GM21529 (cell line): ENCODE data around the gene ZDHHC17.
A peak's percentile ranks its signal among the peaks of the same experiment; 100 is the strongest.

Experiments used
- ATAC-seq: cut with Tn5 transposase; IDR thresholded peaks from one replicate; pipeline ENCODE4 v1.9.1; 2021; ENCODE audit not compliant: unreplicated experiment

Gene ZDHHC17

GRCh38 chr12:76813972-76814371, 50.1 kb downstream of the ZDHHC17 start:
- no peak for ATAC-seq

- no peak for ATAC-seq
These were observed 57.1 kb downstream of the ZDHHC17 start for GRCh38 chr12:76820888-76821482.

- no peak for ATAC-seq
These were observed 66.5 kb downstream of the ZDHHC17 start for GRCh38 chr12:76830436-76830835.

- no peak for ATAC-seq
These were observed 72.7 kb downstream of the ZDHHC17 start for GRCh38 chr12:76836633-76837032.

- ATAC-seq, result no peak
These were observed 83.3 kb downstream of the ZDHHC17 start for GRCh38 chr12:76847260-76847659.

GRCh38 chr12:76848132-76848531, 84.2 kb downstream of the ZDHHC17 start:
- no peak for ATAC-seq

- ATAC-seq, result no peak
These were observed 88.2 kb downstream of the ZDHHC17 start for GRCh38 chr12:76852106-76852505.

- no peak for ATAC-seq
These were observed 91.4 kb downstream of the ZDHHC17 start for GRCh38 chr12:76855271-76855670.

- no peak for ATAC-seq
These were observed 92.2 kb downstream of the ZDHHC17 start for GRCh38 chr12:76856018-76856644.

GRCh38 chr12:76859611-76860010, 95.7 kb downstream of the ZDHHC17 start:
- no peak for ATAC-seq

GRCh38 chr12:76860256-76860655, 96.3 kb downstream of the ZDHHC17 start:
- ATAC-seq, result no peak

GRCh38 chr12:76863005-76863670, 99.2 kb downstream of the ZDHHC17 start:
- ATAC-seq, result no peak

- ATAC-seq, result no peak
These were observed 99.9 kb downstream of the ZDHHC17 start for GRCh38 chr12:76863837-76864236.

GRCh38 chr12:76864791-76865400, 101.0 kb downstream of the ZDHHC17 start:
- ATAC-seq, result peak; percentile 78

- ATAC-seq, result no peak
These were observed 102.2 kb downstream of the ZDHHC17 start for GRCh38 chr12:76866151-76866567.

- ATAC-seq, result peak; percentile 50
These were observed 102.8 kb downstream of the ZDHHC17 start for GRCh38 chr12:76866726-76867125.

GRCh38 chr12:76871082-76871481, 107.2 kb downstream of the ZDHHC17 start:
- no peak for ATAC-seq

GRCh38 chr12:76871742-76872141, 107.8 kb downstream of the ZDHHC17 start:
- ATAC-seq, result no peak

- no peak for ATAC-seq
These were observed 108.5 kb downstream of the ZDHHC17 start for GRCh38 chr12:76872415-76872814.

- ATAC-seq, result no peak
These were observed 110.1 kb downstream of the ZDHHC17 start for GRCh38 chr12:76874027-76874426.

GRCh38 chr12:76874491-76875190, 110.7 kb downstream of the ZDHHC17 start:
- ATAC-seq, result no peak
